Activated naive CD4-positive, alpha-beta T cell treated with anti-CD3 and anti-CD28 coated beads, Interleukin-2, amount 50 U/mL, for 72 hours (primary cell): Measurements from ENCODE around the gene GATB. TPM values are rescaled to one million over a fixed set of nuclear protein-coding genes. Genes with fewer than 3 reads are reported as not detected.

ENCODE experiments used
- ATAC-seq, 2 donors: fragments of 150-1000 bp; cut with Tn5 transposase; 2 replicates each; pipeline ENCODE4 v1.10.0; 2021; ENCODE audit warnings: mild to moderate bottlenecking in 2 of 2, moderate library complexity in 2 of 2
- DNase-seq, 2 donors: peaks; one replicate each; pipeline ENCODE4 v3.0.0; 2021 to 2022; ENCODE audit warnings: low spot score in 2 of 2
- H3K27ac Mint-ChIP-seq, 2 donors: one replicate each; pipeline ENCODE4 v1.8.0; 2022; ENCODE audit warnings: mild to moderate bottlenecking in 2 of 2, mixed read lengths in 2 of 2
- H3K36me3 Mint-ChIP-seq, 2 donors: one replicate each; pipeline ENCODE4 v1.8.0; 2022; ENCODE audit warnings: mixed read lengths in 2 of 2
- H3K9me3 Mint-ChIP-seq, 2 donors: one replicate each; pipeline ENCODE4 v1.8.0; 2022; ENCODE audit warnings: mixed read lengths in 2 of 2
- total RNA-seq, 2 donors: library from RNA; stranded (reverse); gene quantifications; one replicate each; pipeline ENCODE4 v1.2.3, GENCODE V29; 2022

Gene GATB
- total RNA-seq, 2 donors from 2014 or later: 23.0 to 30.1 TPM

- ATAC-seq (no peak), DNase-seq (no peak)
- H3K27ac Mint-ChIP-seq: no peak overlapping the region
- no peaks in the 10 kb centered on the region for H3K9me3 Mint-ChIP-seq
- peaks cover 0 to 5% of the 10 kb centered on the region in 2 donors for H3K36me3 Mint-ChIP-seq
These were observed 39.3 kb downstream of the GATB start for GRCh38 chr4:151721466-151721865.

GRCh38 chr4:151719956-151720334 is 40.9 kb downstream of the GATB start:
- H3K36me3 Mint-ChIP-seq: peaks cover 0 to 7% of the 10 kb centered on the region in 2 donors
- H3K27ac Mint-ChIP-seq: no peak overlapping the region
- ATAC-seq: no peak
- no peaks in the 10 kb centered on the region for H3K9me3 Mint-ChIP-seq
- no peak for DNase-seq

- no peaks in the 10 kb centered on the region for H3K9me3 Mint-ChIP-seq
- no peak for ATAC-seq
These were observed 41.5 kb downstream of the GATB start for GRCh38 chr4:151718984-151719955.

GRCh38 chr4:151717909-151718628 is 42.7 kb downstream of the GATB start:
- H3K27ac Mint-ChIP-seq: no peak overlapping the region
- ATAC-seq (no peak), DNase-seq (no peak)
- H3K36me3 Mint-ChIP-seq: peaks cover 0 to 7% of the 10 kb centered on the region in 2 donors
- H3K9me3 Mint-ChIP-seq: no peaks in the 10 kb centered on the region

More at GRCh38 chr4:151718984-151719955, 41.5 kb downstream of the GATB start:
- H3K36me3 Mint-ChIP-seq: peaks cover 0 to 7% of the 10 kb centered on the region in 2 donors
- DNase-seq: no peak
- no peak overlapping the region for H3K27ac Mint-ChIP-seq

GRCh38 chr4:151717314-151717713 is 43.5 kb downstream of the GATB start:
- Mint-ChIP-seq H3K36me3 (peaks cover 0 to 7% of the 10 kb centered on the region in 2 donors), H3K27ac (no peak overlapping the region), H3K9me3 (no peaks in the 10 kb centered on the region)
- ATAC-seq: no peak
- DNase-seq: no peak

GRCh38 chr4:151716324-151716723 is 44.5 kb downstream of the GATB start:
- H3K36me3 Mint-ChIP-seq: peaks cover 0 to 7% of the 10 kb centered on the region in 2 donors
- H3K9me3 Mint-ChIP-seq: no peaks in the 10 kb centered on the region
- peak overlapping the region in 1 of 2 donors; percentile 55 for H3K27ac Mint-ChIP-seq
- ATAC-seq: no peak
- DNase-seq: no peak

GRCh38 chr4:151715881-151716280 is 44.9 kb downstream of the GATB start:
- ATAC-seq (no peak), DNase-seq (no peak)
- peak overlapping the region in 1 of 2 donors; percentile 65 for H3K27ac Mint-ChIP-seq
- H3K9me3 Mint-ChIP-seq: no peaks in the 10 kb centered on the region
- H3K36me3 Mint-ChIP-seq: peaks cover 0 to 7% of the 10 kb centered on the region in 2 donors

- DNase-seq: no peak
- ATAC-seq: no peak
- no peaks in the 10 kb centered on the region for H3K9me3 Mint-ChIP-seq
- H3K36me3 Mint-ChIP-seq: peaks cover 0 to 10% of the 10 kb centered on the region in 2 donors
- no peak overlapping the region for H3K27ac Mint-ChIP-seq
These were observed 48.0 kb downstream of the GATB start for GRCh38 chr4:151712777-151713176.

GRCh38 chr4:151711646-151712045 is 49.2 kb downstream of the GATB start:
- ATAC-seq: no peak
- Mint-ChIP-seq H3K36me3 (peaks cover 0 to 11% of the 10 kb centered on the region in 2 donors), H3K27ac (no peak overlapping the region), H3K9me3 (no peaks in the 10 kb centered on the region)
- DNase-seq: no peak

- Mint-ChIP-seq H3K27ac (peak overlapping the region; percentile 28 to 67), H3K36me3 (peaks cover 7 to 8% of the 10 kb centered on the region in 2 donors), H3K9me3 (no peaks in the 10 kb centered on the region)
- ATAC-seq (no peak), DNase-seq (no peak)
These were observed 51.2 kb downstream of the GATB start for GRCh38 chr4:151709587-151709986.

GRCh38 chr4:151709071-151709470 is 51.7 kb downstream of the GATB start:
- ATAC-seq (no peak), DNase-seq (no peak)
- Mint-ChIP-seq H3K27ac (peak overlapping the region in 1 of 2 donors; percentile 6), H3K36me3 (peaks cover 7 to 8% of the 10 kb centered on the region in 2 donors), H3K9me3 (no peaks in the 10 kb centered on the region)

- no peak for DNase-seq
- no peak for ATAC-seq
- Mint-ChIP-seq H3K27ac (peak overlapping the region; percentile 2 to 17), H3K36me3 (peaks cover 7 to 16% of the 10 kb centered on the region in 2 donors), H3K9me3 (no peaks in the 10 kb centered on the region)
These were observed 52.7 kb downstream of the GATB start for GRCh38 chr4:151708100-151708499.

GRCh38 chr4:151703401-151703800 is 57.4 kb downstream of the GATB start:
- ATAC-seq: peak in 1 of 2 donors; percentile 53

GRCh38 chr4:151702256-151702655 is 58.6 kb downstream of the GATB start:
- ATAC-seq: no peak
- DNase-seq: no peak
- Mint-ChIP-seq H3K36me3 (peaks cover 18 to 59% of the 10 kb centered on the region in 2 donors), H3K9me3 (no peaks in the 10 kb centered on the region), H3K27ac (no peak overlapping the region)

More at GRCh38 chr4:151703401-151703800, 57.4 kb downstream of the GATB start:
- peaks cover 21 to 54% of the 10 kb centered on the region in 2 donors for H3K36me3 Mint-ChIP-seq
- DNase-seq: no peak
- H3K27ac Mint-ChIP-seq: peak overlapping the region in 1 of 2 donors; percentile 24
- H3K9me3 Mint-ChIP-seq: no peaks in the 10 kb centered on the region

- DNase-seq (peak in 1 of 2 donors; percentile 31), ATAC-seq (peak; percentile 83 to 85)
- Mint-ChIP-seq H3K36me3 (peaks cover 18 to 59% of the 10 kb centered on the region in 2 donors), H3K9me3 (no peaks in the 10 kb centered on the region), H3K27ac (peak overlapping the region; percentile 81 to 95)
These were observed 60.1 kb downstream of the GATB start for GRCh38 chr4:151700566-151701316.

GRCh38 chr4:151698213-151698612 is 62.6 kb downstream of the GATB start:
- Mint-ChIP-seq H3K9me3 (no peaks in the 10 kb centered on the region), H3K27ac (no peak overlapping the region), H3K36me3 (peaks cover 24 to 44% of the 10 kb centered on the region in 2 donors)
- DNase-seq (no peak), ATAC-seq (no peak)
